Astrocyte of the spinal cord (primary cell): ENCODE measurements around the gene TACR2.
A peak's percentile ranks its signal among the peaks of the same experiment; 100 is the strongest.

Source experiments
- DNase-seq: peaks from one replicate; pipeline ENCODE4 v3.0.0; 2011; ENCODE audit warnings: low read depth, low spot score
- H3K4me3 ChIP-seq: 2 replicates; pipeline ENCODE4 v1.5.1; 2011; ENCODE audit warnings: low read depth, mild to moderate bottlenecking, low read length, moderate library complexity
- CTCF ChIP-seq: IDR thresholded peaks from 2 replicates; pipeline ENCODE4 v1.5.1; 2012; ENCODE audit warnings: low read depth, mild to moderate bottlenecking, low read length, inconsistent platforms
- in situ Hi-C: cut with HindIII; loops from 2 replicates; pipeline ENCODE4 v1.10.0; 2017; ENCODE audit warnings: low sequenced_read_pairs

TACR2 gene

GRCh38 chr10:69409176-69409495 is 7.6 kb downstream of the TACR2 start:
- in situ Hi-C loops: no loop called here
- DNase-seq: no peak
- H3K4me3 ChIP-seq: peak overlapping the region; percentile 33
- no peak for TF ChIP-seq CTCF

- DNase-seq: peak; percentile 94
- peak overlapping the region; percentile 33 for H3K4me3 ChIP-seq
- peak; percentile 73 for TF ChIP-seq CTCF
- in situ Hi-C loops: no loop called here
These were observed 8.2 kb downstream of the TACR2 start for GRCh38 chr10:69408318-69409175.

- no peak for DNase-seq
- no peak overlapping the region for H3K4me3 ChIP-seq
- in situ Hi-C loops: no loop called here
- peak; percentile 27 for TF ChIP-seq CTCF
These were observed 9.0 kb downstream of the TACR2 start for GRCh38 chr10:69407621-69408301.

GRCh38 chr10:69406816-69407580 is 9.7 kb downstream of the TACR2 start:
- in situ Hi-C loops: no loop called here
- DNase-seq: no peak
- TF ChIP-seq CTCF: no peak
- no peak overlapping the region for H3K4me3 ChIP-seq

GRCh38 chr10:69406302-69406811 is 10.4 kb downstream of the TACR2 start:
- in situ Hi-C loops: no loop called here
- no peak for DNase-seq

More at GRCh38 chr10:69406302-69406811, 10.4 kb downstream of the TACR2 start:
- H3K4me3 ChIP-seq: no peak overlapping the region
- TF ChIP-seq CTCF: no peak
